Measurements from ENCODE around the gene FCN3.
"Not testable (repeated sequence)": the region's sequence is repeated elsewhere in the genome, so short reads cannot be mapped to it uniquely, and the experiment has no call there.

FCN3 gene

DNA sequence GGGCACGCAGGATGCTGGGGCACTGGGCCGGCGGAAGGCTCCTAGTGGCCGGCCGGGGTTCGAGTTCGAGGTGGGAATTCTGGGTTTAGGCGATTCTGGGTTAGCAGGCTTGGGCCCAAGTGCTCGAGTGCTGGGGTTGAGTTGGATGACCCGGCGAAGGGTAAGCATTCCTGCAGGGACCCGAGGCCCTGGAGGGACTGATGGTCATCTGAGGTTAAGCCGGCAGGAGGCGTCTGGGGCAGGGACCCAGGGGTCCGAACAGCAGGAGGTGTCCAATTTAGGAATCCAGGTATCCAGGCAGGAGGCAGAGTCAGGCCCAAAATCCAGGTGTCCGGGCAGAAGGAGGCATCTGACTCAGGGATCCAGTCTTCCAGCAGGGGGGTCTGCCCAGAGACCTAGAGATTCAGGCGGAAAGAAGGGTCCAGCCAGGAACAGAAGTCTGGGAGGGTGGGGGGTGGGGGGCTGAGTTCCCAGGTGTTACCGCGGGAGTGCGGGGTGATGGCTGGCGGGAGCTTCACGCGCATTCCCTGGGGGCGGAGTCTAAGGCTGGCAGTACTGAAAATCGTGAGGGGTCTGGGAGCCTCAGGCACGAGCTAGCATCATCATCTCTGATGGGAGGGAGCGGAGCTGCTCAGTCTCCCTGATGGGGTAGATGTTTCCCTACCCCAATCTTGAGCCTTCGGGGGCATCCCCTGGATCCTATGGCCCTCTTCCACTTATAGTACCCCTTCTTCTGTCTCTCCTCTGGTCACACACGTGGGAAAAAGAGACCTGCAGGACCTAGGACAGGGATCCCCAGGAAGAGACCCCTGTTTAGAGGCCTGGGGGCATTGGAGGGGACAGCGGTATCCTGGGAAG lies 18.4 kb upstream of the FCN3 start:
- no peak for DNase-seq
- Mint-ChIP-seq H3K9me3 (no peaks in the 10 kb centered on the region), H3K4me1 (peaks cover 47% of the 10 kb centered on the region), H3K27ac (no peak overlapping the region), H3K27me3 (ENCODE audit: low read depth, poor library complexity) (peaks cover 22% of the 10 kb centered on the region), H3K4me3 (peak overlapping the region; percentile 85), H3K36me3 (ENCODE audit: low read depth) (no peaks in the 10 kb centered on the region)
- TF ChIP-seq, protein P1, sequence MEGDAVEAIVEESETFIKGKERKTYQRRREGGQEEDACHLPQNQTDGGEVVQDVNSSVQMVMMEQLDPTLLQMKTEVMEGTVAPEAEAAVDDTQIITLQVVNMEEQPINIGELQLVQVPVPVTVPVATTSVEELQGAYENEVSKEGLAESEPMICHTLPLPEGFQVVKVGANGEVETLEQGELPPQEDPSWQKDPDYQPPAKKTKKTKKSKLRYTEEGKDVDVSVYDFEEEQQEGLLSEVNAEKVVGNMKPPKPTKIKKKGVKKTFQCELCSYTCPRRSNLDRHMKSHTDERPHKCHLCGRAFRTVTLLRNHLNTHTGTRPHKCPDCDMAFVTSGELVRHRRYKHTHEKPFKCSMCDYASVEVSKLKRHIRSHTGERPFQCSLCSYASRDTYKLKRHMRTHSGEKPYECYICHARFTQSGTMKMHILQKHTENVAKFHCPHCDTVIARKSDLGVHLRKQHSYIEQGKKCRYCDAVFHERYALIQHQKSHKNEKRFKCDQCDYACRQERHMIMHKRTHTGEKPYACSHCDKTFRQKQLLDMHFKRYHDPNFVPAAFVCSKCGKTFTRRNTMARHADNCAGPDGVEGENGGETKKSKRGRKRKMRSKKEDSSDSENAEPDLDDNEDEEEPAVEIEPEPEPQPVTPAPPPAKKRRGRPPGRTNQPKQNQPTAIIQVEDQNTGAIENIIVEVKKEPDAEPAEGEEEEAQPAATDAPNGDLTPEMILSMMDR (IDR thresholded peaks at IDR 0.05): no peak

GRCh38 chr1:27392096-27392777 lies 17.6 kb upstream of the FCN3 start, which contains the start of gene GPR3:
Gene GPR3 (plus strand): TSS chr1:27392622. CDS start chr1:27393799, 1,177 bp downstream.
- peak; percentile 96 for DNase-seq
- no peaks in the 10 kb centered on the region for H3K36me3 Mint-ChIP-seq (ENCODE audit: low read depth)
- TF ChIP-seq, protein P1 (IDR thresholded peaks at IDR 0.05): peak; percentile 27
- H3K27ac Mint-ChIP-seq: peak within 1 kb of the TSS; percentile 7
- H3K4me3 Mint-ChIP-seq: peak within 1 kb of the TSS; percentile 85
- H3K27me3 Mint-ChIP-seq (ENCODE audit: low read depth, poor library complexity): peaks cover 22% of the 10 kb centered on the region
- H3K4me1 Mint-ChIP-seq: peaks cover 39% of the 10 kb centered on the region
- H3K9me3 Mint-ChIP-seq: no peaks in the 10 kb centered on the region

DNA sequence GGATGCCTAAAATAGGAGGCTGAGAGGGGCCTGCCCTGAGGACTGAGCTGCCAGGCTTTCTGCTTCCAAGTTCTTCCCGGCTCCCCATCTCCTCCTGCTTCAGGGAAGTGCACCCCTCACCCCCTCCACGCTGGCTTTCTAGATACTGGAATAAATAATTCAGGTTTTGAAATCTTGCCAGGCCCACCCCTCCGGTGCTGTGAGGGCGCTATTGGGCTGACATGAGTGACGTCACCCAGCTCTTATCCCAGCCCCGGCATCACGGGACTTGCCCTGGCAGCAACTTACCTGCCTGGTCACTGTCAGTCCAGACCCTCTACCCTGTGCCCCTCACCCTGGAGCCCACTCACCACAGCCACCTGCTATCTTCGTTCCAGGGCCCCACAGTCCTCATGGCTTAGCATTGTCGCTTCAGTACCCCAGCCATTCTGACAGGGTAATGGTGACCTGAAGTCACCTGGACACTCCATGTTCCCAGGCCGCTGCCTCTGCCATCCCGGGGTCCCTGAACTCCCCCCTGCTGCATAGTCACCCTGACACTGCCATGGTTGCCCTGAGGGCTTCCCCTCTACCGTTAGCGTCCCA lies 17.0 kb upstream of the FCN3 start:
- Mint-ChIP-seq H3K9me3 (no peaks in the 10 kb centered on the region), H3K36me3 (ENCODE audit: low read depth) (no peaks in the 10 kb centered on the region), H3K27me3 (ENCODE audit: low read depth, poor library complexity) (peaks cover 22% of the 10 kb centered on the region), H3K4me1 (peaks cover 34% of the 10 kb centered on the region), H3K4me3 (peak overlapping the region; percentile 84), H3K27ac (no peak overlapping the region)
- TF ChIP-seq, protein P1 (IDR thresholded peaks at IDR 0.05): no peak
- no peak for DNase-seq

GRCh38 chr1:27388337-27389005 lies 13.8 kb upstream of the FCN3 start:
- Mint-ChIP-seq H3K27ac (no peak overlapping the region), H3K36me3 (ENCODE audit: low read depth) (no peaks in the 10 kb centered on the region), H3K4me1 (peaks cover 19% of the 10 kb centered on the region), H3K4me3 (no peak overlapping the region), H3K9me3 (no peaks in the 10 kb centered on the region), H3K27me3 (ENCODE audit: low read depth, poor library complexity) (peaks cover 40% of the 10 kb centered on the region)
- DNase-seq: peak; percentile 80
- TF ChIP-seq, protein P1 (IDR thresholded peaks at IDR 0.05): peak; percentile 78

DNA sequence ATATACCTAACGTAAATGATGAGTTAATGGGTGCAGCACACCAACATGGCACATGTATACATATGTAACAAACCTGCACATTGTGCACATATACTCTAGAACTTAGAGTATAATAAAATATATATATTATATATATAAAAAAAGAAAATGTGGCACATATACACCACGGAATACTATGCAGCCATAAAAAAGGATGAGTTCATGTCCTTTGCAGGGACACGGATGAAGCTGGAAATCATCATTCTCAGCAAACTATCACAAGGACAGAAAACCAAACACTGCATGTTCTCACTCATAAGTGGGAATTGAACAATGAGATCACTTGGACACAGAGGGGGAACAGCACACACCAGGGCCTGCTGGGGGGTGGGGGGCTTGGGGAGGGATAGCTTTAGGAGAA lies 10.2 kb upstream of the FCN3 start:
- DNase-seq; H3K4me3 Mint-ChIP-seq; H3K9me3 Mint-ChIP-seq; H3K27ac Mint-ChIP-seq; H3K36me3 Mint-ChIP-seq (ENCODE audit: low read depth); H3K4me1 Mint-ChIP-seq: not testable (repeated sequence)
- peaks cover 46% of the 10 kb centered on the region for H3K27me3 Mint-ChIP-seq (ENCODE audit: low read depth, poor library complexity)

- TF ChIP-seq, protein P1 (IDR thresholded peaks at IDR 0.05): no peak
- Mint-ChIP-seq H3K27me3 (ENCODE audit: low read depth, poor library complexity) (peaks cover 44% of the 10 kb centered on the region), H3K27ac (no peak overlapping the region), H3K36me3 (ENCODE audit: low read depth) (no peaks in the 10 kb centered on the region), H3K4me1 (peaks cover 11% of the 10 kb centered on the region), H3K9me3 (no peaks in the 10 kb centered on the region), H3K4me3 (no peak overlapping the region)
- DNase-seq: no peak
Measured at GRCh38 chr1:27383661-27384060, 9.0 kb upstream of the FCN3 start.

Measured in nephron progenitor cell (in vitro differentiated cells).